Stomach (tissue), 4 donors: Measurements from ENCODE around the gene PAX5.

Experiments used
- EP300 ChIP-seq: sonication (generic); formaldehyde crosslinking; IDR thresholded peaks from one replicate; pipeline ENCODE4 v1.6.1; 2017; ENCODE audit warnings: antibody characterized with exemption
- POLR2A ChIP-seq, 4 donors: fragments of 450-650 bp; IDR thresholded peaks; one replicate each; pipeline ENCODE4 v1.6.1; 2016; ENCODE audit warnings: antibody characterized with exemption in 4 of 4, control low read depth in 2 of 4, mild to moderate bottlenecking in 1 of 4, moderate library complexity in 1 of 4
- POLR2AphosphoS5 ChIP-seq, 3 donors: sonication (generic); formaldehyde crosslinking; IDR thresholded peaks; one replicate each; pipeline ENCODE4 v1.6.1; 2016; ENCODE audit warnings: antibody characterized with exemption in 3 of 3
- TF ChIP-seq, protein P1 (sequence below), 7 experiments: fragments of 450-650 bp in 4 of 7; fragments of 200-600 bp in 3 of 7; sonication (generic) in 3 of 7; IDR thresholded peaks; one replicate each; pipeline ENCODE4 v1.5.1; 2016 to 2019; ENCODE audit warnings: antibody characterized with exemption in 7 of 7, control low read depth in 2 of 7, mild to moderate bottlenecking in 1 of 7

DNA sequence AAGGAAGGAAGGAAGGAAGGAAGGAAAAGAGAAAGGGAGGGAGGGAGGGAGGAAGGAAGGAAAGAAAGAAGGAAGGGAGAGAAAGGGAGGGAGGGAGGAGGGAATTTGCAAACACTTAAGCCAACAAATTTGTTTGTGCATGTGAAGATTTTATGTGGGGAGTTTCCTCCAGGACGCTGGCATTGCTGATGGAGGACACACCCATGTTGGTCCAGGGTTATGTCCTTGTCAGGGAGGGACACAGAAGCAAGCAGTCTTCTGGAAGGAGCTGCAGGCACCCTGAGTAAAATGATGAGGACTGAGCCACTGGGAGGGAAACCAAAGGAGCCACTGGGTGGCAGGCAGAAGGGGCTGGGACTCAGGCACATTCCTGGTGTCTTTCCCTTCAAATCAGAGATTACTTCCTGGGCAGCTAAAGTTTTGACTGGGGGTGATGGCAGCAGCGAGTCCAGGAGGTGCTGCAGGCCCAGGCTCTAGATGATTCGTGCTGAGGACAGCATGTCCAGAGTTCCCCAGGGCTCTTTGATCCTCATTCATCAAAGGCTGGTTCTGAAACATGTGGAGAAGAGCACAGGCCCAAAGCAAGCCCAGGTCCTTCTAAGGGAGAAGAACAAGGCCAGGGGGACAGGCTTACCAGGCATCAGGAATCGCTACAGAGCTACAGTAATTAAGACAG, 109.2 kb downstream of the PAX5 start:
- TF ChIP-seq, protein P1, sequence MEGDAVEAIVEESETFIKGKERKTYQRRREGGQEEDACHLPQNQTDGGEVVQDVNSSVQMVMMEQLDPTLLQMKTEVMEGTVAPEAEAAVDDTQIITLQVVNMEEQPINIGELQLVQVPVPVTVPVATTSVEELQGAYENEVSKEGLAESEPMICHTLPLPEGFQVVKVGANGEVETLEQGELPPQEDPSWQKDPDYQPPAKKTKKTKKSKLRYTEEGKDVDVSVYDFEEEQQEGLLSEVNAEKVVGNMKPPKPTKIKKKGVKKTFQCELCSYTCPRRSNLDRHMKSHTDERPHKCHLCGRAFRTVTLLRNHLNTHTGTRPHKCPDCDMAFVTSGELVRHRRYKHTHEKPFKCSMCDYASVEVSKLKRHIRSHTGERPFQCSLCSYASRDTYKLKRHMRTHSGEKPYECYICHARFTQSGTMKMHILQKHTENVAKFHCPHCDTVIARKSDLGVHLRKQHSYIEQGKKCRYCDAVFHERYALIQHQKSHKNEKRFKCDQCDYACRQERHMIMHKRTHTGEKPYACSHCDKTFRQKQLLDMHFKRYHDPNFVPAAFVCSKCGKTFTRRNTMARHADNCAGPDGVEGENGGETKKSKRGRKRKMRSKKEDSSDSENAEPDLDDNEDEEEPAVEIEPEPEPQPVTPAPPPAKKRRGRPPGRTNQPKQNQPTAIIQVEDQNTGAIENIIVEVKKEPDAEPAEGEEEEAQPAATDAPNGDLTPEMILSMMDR (IDR thresholded peaks at IDR 0.05): no peak
- TF ChIP-seq POLR2A (IDR thresholded peaks at IDR 0.05): no peak
- TF ChIP-seq POLR2AphosphoS5 (IDR thresholded peaks at IDR 0.05): no peak
- TF ChIP-seq EP300: no peak
